Dendritic cell treated with granulocyte-macrophage colony-stimulating factor and Interleukin-4, amounts not matched to agents 40 ng/mL and 50 ng/mL, for 4 days (primary cell): Measurements from ENCODE around the gene ASB4.

Experiments
- H3K27ac Mint-ChIP-seq: one replicate; pipeline ENCODE4 v1.8.0; 2022; ENCODE audit warnings: mild to moderate bottlenecking, mixed read lengths
- H3K27me3 Mint-ChIP-seq: one replicate; pipeline ENCODE4 v1.8.0; 2022; ENCODE audit warnings: mild to moderate bottlenecking, mixed read lengths
- H3K36me3 Mint-ChIP-seq: one replicate; pipeline ENCODE4 v1.8.0; 2022; ENCODE audit warnings: low read depth, mixed read lengths
- H3K4me1 Mint-ChIP-seq: one replicate; pipeline ENCODE4 v1.8.0; 2022; ENCODE audit warnings: low read depth, mixed read lengths
- H3K4me3 Mint-ChIP-seq: one replicate; pipeline ENCODE4 v1.8.0; 2022; ENCODE audit warnings: mild to moderate bottlenecking, moderate library complexity, mixed read lengths
- H3K9me3 Mint-ChIP-seq: one replicate; pipeline ENCODE4 v1.8.0; 2022; ENCODE audit warnings: mixed read lengths
- intact Hi-C: fragments of 100-400 bp; cut with micrococcal nuclease; formaldehyde crosslinking; loops from one replicate; pipeline ENCODE4 v1.15.0; 2022

Gene ASB4

GRCh38 chr7:95526128-95526738, 40.5 kb downstream of the ASB4 start:
- Mint-ChIP-seq H3K27me3 (no peaks in the 10 kb centered on the region), H3K4me1 (peaks cover 5% of the 10 kb centered on the region), H3K9me3 (no peaks in the 10 kb centered on the region), H3K4me3 (no peak overlapping the region), H3K36me3 (no peaks in the 10 kb centered on the region), H3K27ac (no peak overlapping the region)
- intact Hi-C loops: loop anchor here (2.0 kb wide), 1 partner anchor 13 kb away; no protein-coding TSS in a partner anchor

- no peaks in the 10 kb centered on the region for H3K9me3 Mint-ChIP-seq
- no peaks in the 10 kb centered on the region for H3K36me3 Mint-ChIP-seq
- H3K4me3 Mint-ChIP-seq: no peak overlapping the region
- no peaks in the 10 kb centered on the region for H3K27me3 Mint-ChIP-seq
- peaks cover 5% of the 10 kb centered on the region for H3K4me1 Mint-ChIP-seq
- no peak overlapping the region for H3K27ac Mint-ChIP-seq
- intact Hi-C loops: loop anchor here (1.0 to 2.0 kb wide), 2 partner anchors 14 to 157 kb away; no protein-coding TSS in a partner anchor
Observed at GRCh38 chr7:95527033-95527775, 41.5 kb downstream of the ASB4 start.

GRCh38 chr7:95527776-95528250, 42.1 kb downstream of the ASB4 start:
- no peak overlapping the region for H3K4me3 Mint-ChIP-seq
- H3K27ac Mint-ChIP-seq: no peak overlapping the region
- peaks cover 5% of the 10 kb centered on the region for H3K4me1 Mint-ChIP-seq
- H3K36me3 Mint-ChIP-seq: no peaks in the 10 kb centered on the region
- intact Hi-C loops: loop anchor here (1.0 to 2.0 kb wide), 2 partner anchors 15 to 156 kb away; no protein-coding TSS in a partner anchor
- no peaks in the 10 kb centered on the region for H3K27me3 Mint-ChIP-seq
- H3K9me3 Mint-ChIP-seq: no peaks in the 10 kb centered on the region

GRCh38 chr7:95529701-95530100, 44.0 kb downstream of the ASB4 start:
- peaks cover 3% of the 10 kb centered on the region for H3K27me3 Mint-ChIP-seq
- H3K4me3 Mint-ChIP-seq: no peak overlapping the region
- H3K27ac Mint-ChIP-seq: no peak overlapping the region
- peaks cover 5% of the 10 kb centered on the region for H3K4me1 Mint-ChIP-seq
- intact Hi-C loops: no loop called here
- H3K9me3 Mint-ChIP-seq: no peaks in the 10 kb centered on the region
- H3K36me3 Mint-ChIP-seq: no peaks in the 10 kb centered on the region

GRCh38 chr7:95530881-95531280, 45.1 kb downstream of the ASB4 start:
- Mint-ChIP-seq H3K4me1 (peaks cover 5% of the 10 kb centered on the region), H3K36me3 (no peaks in the 10 kb centered on the region), H3K9me3 (no peaks in the 10 kb centered on the region), H3K27ac (no peak overlapping the region), H3K4me3 (no peak overlapping the region), H3K27me3 (peaks cover 5% of the 10 kb centered on the region)
- intact Hi-C loops: no loop called here

- H3K36me3 Mint-ChIP-seq: no peaks in the 10 kb centered on the region
- H3K4me1 Mint-ChIP-seq: peaks cover 5% of the 10 kb centered on the region
- no peak overlapping the region for H3K4me3 Mint-ChIP-seq
- H3K27me3 Mint-ChIP-seq: peaks cover 5% of the 10 kb centered on the region
- intact Hi-C loops: no loop called here
- no peak overlapping the region for H3K27ac Mint-ChIP-seq
- no peaks in the 10 kb centered on the region for H3K9me3 Mint-ChIP-seq
Observed at GRCh38 chr7:95531605-95532219, 46.0 kb downstream of the ASB4 start.

GRCh38 chr7:95534796-95535195, 49.1 kb downstream of the ASB4 start:
- H3K27ac Mint-ChIP-seq: no peak overlapping the region
- H3K36me3 Mint-ChIP-seq: no peaks in the 10 kb centered on the region
- H3K9me3 Mint-ChIP-seq: no peaks in the 10 kb centered on the region
- intact Hi-C loops: no loop called here
- peaks cover 5% of the 10 kb centered on the region for H3K27me3 Mint-ChIP-seq
- no peak overlapping the region for H3K4me3 Mint-ChIP-seq
- no peaks in the 10 kb centered on the region for H3K4me1 Mint-ChIP-seq

GRCh38 chr7:95535662-95536061, 49.9 kb downstream of the ASB4 start:
- no peak overlapping the region for H3K4me3 Mint-ChIP-seq
- peaks cover 5% of the 10 kb centered on the region for H3K27me3 Mint-ChIP-seq
- intact Hi-C loops: no loop called here
- H3K27ac Mint-ChIP-seq: no peak overlapping the region
- H3K9me3 Mint-ChIP-seq: no peaks in the 10 kb centered on the region
- H3K36me3 Mint-ChIP-seq: no peaks in the 10 kb centered on the region
- no peaks in the 10 kb centered on the region for H3K4me1 Mint-ChIP-seq

GRCh38 chr7:95536656-95537311, 51.0 kb downstream of the ASB4 start:
- intact Hi-C loops: no loop called here
- no peak overlapping the region for H3K27ac Mint-ChIP-seq

GRCh38 chr7:95537468-95537867, 51.7 kb downstream of the ASB4 start:
- Mint-ChIP-seq H3K4me1 (no peaks in the 10 kb centered on the region), H3K27ac (no peak overlapping the region), H3K9me3 (no peaks in the 10 kb centered on the region), H3K4me3 (no peak overlapping the region), H3K27me3 (peaks cover 7% of the 10 kb centered on the region), H3K36me3 (no peaks in the 10 kb centered on the region)
- intact Hi-C loops: no loop called here

More at GRCh38 chr7:95536656-95537311, 51.0 kb downstream of the ASB4 start:
- H3K36me3 Mint-ChIP-seq: no peaks in the 10 kb centered on the region
- H3K27me3 Mint-ChIP-seq: peaks cover 5% of the 10 kb centered on the region
- H3K4me1 Mint-ChIP-seq: no peaks in the 10 kb centered on the region
- no peaks in the 10 kb centered on the region for H3K9me3 Mint-ChIP-seq
- H3K4me3 Mint-ChIP-seq: no peak overlapping the region

- H3K9me3 Mint-ChIP-seq: no peaks in the 10 kb centered on the region
- intact Hi-C loops: no loop called here
- H3K27ac Mint-ChIP-seq: no peak overlapping the region
- H3K36me3 Mint-ChIP-seq: no peaks in the 10 kb centered on the region
- peaks cover 5% of the 10 kb centered on the region for H3K27me3 Mint-ChIP-seq
- no peak overlapping the region for H3K4me3 Mint-ChIP-seq
- no peaks in the 10 kb centered on the region for H3K4me1 Mint-ChIP-seq
Observed at GRCh38 chr7:95539426-95539825, 53.7 kb downstream of the ASB4 start.

- no peak overlapping the region for H3K27ac Mint-ChIP-seq
- intact Hi-C loops: no loop called here
- no peak overlapping the region for H3K4me3 Mint-ChIP-seq
- H3K9me3 Mint-ChIP-seq: no peaks in the 10 kb centered on the region
- H3K4me1 Mint-ChIP-seq: peaks cover 3% of the 10 kb centered on the region
- H3K27me3 Mint-ChIP-seq: peaks cover 1% of the 10 kb centered on the region
- H3K36me3 Mint-ChIP-seq: no peaks in the 10 kb centered on the region
Observed at GRCh38 chr7:95540366-95540765, 54.6 kb downstream of the ASB4 start.

GRCh38 chr7:95543312-95543711, 57.6 kb downstream of the ASB4 start:
- no peaks in the 10 kb centered on the region for H3K36me3 Mint-ChIP-seq
- H3K4me1 Mint-ChIP-seq: peaks cover 7% of the 10 kb centered on the region
- H3K4me3 Mint-ChIP-seq: no peak overlapping the region
- intact Hi-C loops: no loop called here
- no peak overlapping the region for H3K27ac Mint-ChIP-seq
- H3K9me3 Mint-ChIP-seq: no peaks in the 10 kb centered on the region
- peaks cover 1% of the 10 kb centered on the region for H3K27me3 Mint-ChIP-seq

GRCh38 chr7:95544171-95544570, 58.4 kb downstream of the ASB4 start:
- H3K27ac Mint-ChIP-seq: no peak overlapping the region
- H3K27me3 Mint-ChIP-seq: peaks cover 1% of the 10 kb centered on the region
- H3K4me3 Mint-ChIP-seq: no peak overlapping the region
- peaks cover 7% of the 10 kb centered on the region for H3K4me1 Mint-ChIP-seq
- H3K36me3 Mint-ChIP-seq: no peaks in the 10 kb centered on the region
- intact Hi-C loops: no loop called here
- H3K9me3 Mint-ChIP-seq: no peaks in the 10 kb centered on the region
